Dendritic cell treated with granulocyte-macrophage colony-stimulating factor and Interleukin-4, amounts not matched to agents 40 ng/mL and 50 ng/mL, for 4 days (primary cell): Measurements from ENCODE around the gene CORO2B.

Experiments used
- H3K27ac Mint-ChIP-seq: one replicate; pipeline ENCODE4 v1.8.0; 2022; ENCODE audit warnings: mild to moderate bottlenecking, mixed read lengths
- H3K27me3 Mint-ChIP-seq: one replicate; pipeline ENCODE4 v1.8.0; 2022; ENCODE audit warnings: mild to moderate bottlenecking, mixed read lengths
- H3K36me3 Mint-ChIP-seq: one replicate; pipeline ENCODE4 v1.8.0; 2022; ENCODE audit warnings: low read depth, mixed read lengths
- H3K4me1 Mint-ChIP-seq: one replicate; pipeline ENCODE4 v1.8.0; 2022; ENCODE audit warnings: low read depth, mixed read lengths
- H3K4me3 Mint-ChIP-seq: one replicate; pipeline ENCODE4 v1.8.0; 2022; ENCODE audit warnings: mild to moderate bottlenecking, moderate library complexity, mixed read lengths
- H3K9me3 Mint-ChIP-seq: one replicate; pipeline ENCODE4 v1.8.0; 2022; ENCODE audit warnings: mixed read lengths
- intact Hi-C: fragments of 100-400 bp; cut with micrococcal nuclease; formaldehyde crosslinking; loops from one replicate; pipeline ENCODE4 v1.15.0; 2022

The CORO2B gene

GRCh38 chr15:68586274-68586961 is 7.6 kb downstream of the CORO2B start:
- Mint-ChIP-seq H3K4me1 (peaks cover 18% of the 10 kb centered on the region), H3K27me3 (peaks cover 25% of the 10 kb centered on the region), H3K27ac (no peak overlapping the region)

DNA sequence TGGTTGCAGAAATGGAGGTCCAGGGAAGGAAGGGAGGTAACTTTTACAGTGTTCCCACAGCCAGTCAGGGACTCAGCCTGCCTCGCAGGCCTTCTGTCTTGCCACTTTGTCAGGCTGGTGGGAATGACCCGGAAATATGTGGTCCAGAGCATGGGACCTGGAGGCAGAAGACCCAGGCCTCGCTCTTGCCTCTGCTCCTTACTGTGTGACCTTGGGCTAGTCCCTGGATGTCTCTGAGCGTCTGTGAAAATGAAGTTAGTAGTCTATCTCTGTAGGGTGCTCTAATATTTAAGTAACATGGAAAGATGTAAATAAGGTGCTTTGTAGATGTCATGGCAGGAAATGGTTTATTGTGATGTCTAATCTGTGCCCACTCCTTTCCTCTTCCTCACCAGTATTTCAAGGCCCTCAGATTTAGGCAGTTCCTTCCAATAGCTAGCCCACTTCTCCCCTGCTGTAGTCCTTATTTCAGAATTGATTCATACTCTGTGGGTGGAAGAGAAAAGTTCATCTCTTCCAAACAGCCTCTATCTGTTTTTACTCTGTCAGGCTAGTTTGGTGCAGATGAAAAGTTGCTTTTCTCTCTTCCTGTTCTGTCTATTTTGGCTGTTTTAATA is 9.1 kb downstream of the CORO2B start:
- no peak overlapping the region for H3K4me3 Mint-ChIP-seq
- intact Hi-C loops = no loop called here
- no peak overlapping the region for H3K27ac Mint-ChIP-seq
- H3K27me3 Mint-ChIP-seq = peaks cover 18% of the 10 kb centered on the region
- no peaks in the 10 kb centered on the region for H3K36me3 Mint-ChIP-seq
- peaks cover 18% of the 10 kb centered on the region for H3K4me1 Mint-ChIP-seq
- no peaks in the 10 kb centered on the region for H3K9me3 Mint-ChIP-seq

More at GRCh38 chr15:68586274-68586961, 7.6 kb downstream of the CORO2B start:
- intact Hi-C loops = no loop called here
- Mint-ChIP-seq H3K9me3 (no peaks in the 10 kb centered on the region), H3K36me3 (no peaks in the 10 kb centered on the region), H3K4me3 (no peak overlapping the region)

DNA sequence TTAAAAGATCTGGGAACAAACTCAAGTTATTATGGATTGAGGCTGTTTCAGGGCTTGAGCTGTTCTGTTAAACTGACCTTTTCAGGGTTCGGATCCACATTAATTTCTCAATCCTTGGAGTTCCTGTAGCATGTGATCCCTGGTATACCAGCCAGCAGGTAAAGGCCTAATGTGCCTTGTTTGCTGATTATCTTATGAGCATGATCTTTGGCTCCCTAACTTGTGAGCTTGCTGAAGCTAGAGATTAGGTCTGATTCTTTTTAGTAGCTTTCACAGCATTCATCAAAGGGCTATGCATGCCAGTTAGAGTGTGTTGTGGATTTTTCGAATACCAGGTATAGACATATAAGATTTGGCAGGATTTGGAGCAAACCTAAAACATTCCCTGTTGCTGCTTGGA is 10.3 kb downstream of the CORO2B start:
- intact Hi-C loops = no loop called here
- Mint-ChIP-seq H3K27ac (no peak overlapping the region), H3K4me3 (no peak overlapping the region), H3K4me1 (peaks cover 17% of the 10 kb centered on the region), H3K9me3 (no peaks in the 10 kb centered on the region), H3K36me3 (no peaks in the 10 kb centered on the region), H3K27me3 (peaks cover 21% of the 10 kb centered on the region)

GRCh38 chr15:68589783-68590710 is 11.3 kb downstream of the CORO2B start:
- H3K4me1 Mint-ChIP-seq = peaks cover 17% of the 10 kb centered on the region
- no peaks in the 10 kb centered on the region for H3K36me3 Mint-ChIP-seq
- H3K27me3 Mint-ChIP-seq = peaks cover 17% of the 10 kb centered on the region
- intact Hi-C loops = no loop called here
- no peak overlapping the region for H3K4me3 Mint-ChIP-seq
- H3K9me3 Mint-ChIP-seq = no peaks in the 10 kb centered on the region
- H3K27ac Mint-ChIP-seq = no peak overlapping the region

DNA sequence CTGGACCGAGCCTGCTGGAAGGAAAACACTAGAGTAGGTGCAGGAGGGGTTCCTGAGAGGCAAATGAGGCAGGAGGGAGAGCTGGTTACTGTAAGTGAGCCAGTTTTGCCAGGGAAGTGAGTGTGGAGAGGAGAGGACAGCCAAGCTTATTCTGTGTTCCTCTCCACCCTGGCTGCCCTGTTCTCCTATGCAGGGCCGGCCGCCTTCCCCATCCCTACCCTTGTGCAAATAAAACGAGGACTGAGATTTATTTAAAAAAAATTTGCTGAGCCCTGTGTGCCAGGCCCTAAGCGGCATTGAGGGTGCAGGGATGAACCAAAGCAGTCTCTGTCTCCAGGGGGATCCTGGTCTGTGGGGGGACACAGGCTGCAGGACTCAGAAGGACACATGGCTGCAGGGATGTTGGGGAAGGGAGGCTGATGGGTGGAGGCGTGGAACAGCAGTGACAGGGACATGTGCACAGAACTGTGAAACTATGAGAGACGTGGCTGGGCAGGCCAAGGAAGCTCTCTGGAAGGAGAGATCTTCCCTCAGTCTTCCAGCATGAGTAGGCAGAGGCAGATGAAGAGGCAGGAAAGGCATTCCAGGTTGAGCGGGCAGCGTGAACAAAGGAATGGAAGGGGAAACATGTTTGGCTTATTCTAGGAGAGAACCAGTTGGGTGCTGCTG is 12.1 kb downstream of the CORO2B start:
- peaks cover 17% of the 10 kb centered on the region for H3K4me1 Mint-ChIP-seq
- intact Hi-C loops = no loop called here
- H3K4me3 Mint-ChIP-seq = no peak overlapping the region
- H3K27ac Mint-ChIP-seq = no peak overlapping the region
- no peaks in the 10 kb centered on the region for H3K9me3 Mint-ChIP-seq
- H3K27me3 Mint-ChIP-seq = peaks cover 20% of the 10 kb centered on the region
- H3K36me3 Mint-ChIP-seq = no peaks in the 10 kb centered on the region

- intact Hi-C loops = no loop called here
- H3K4me1 Mint-ChIP-seq = peaks cover 11% of the 10 kb centered on the region
- H3K27me3 Mint-ChIP-seq = peaks cover 20% of the 10 kb centered on the region
- no peaks in the 10 kb centered on the region for H3K9me3 Mint-ChIP-seq
- no peaks in the 10 kb centered on the region for H3K36me3 Mint-ChIP-seq
- H3K4me3 Mint-ChIP-seq = no peak overlapping the region
- no peak overlapping the region for H3K27ac Mint-ChIP-seq
Measured at GRCh38 chr15:68592054-68592453, 13.3 kb downstream of the CORO2B start.

GRCh38 chr15:68592544-68592943 is 13.8 kb downstream of the CORO2B start:
- Mint-ChIP-seq H3K4me3 (no peak overlapping the region), H3K4me1 (peaks cover 12% of the 10 kb centered on the region), H3K36me3 (no peaks in the 10 kb centered on the region), H3K27me3 (peaks cover 20% of the 10 kb centered on the region), H3K9me3 (no peaks in the 10 kb centered on the region), H3K27ac (no peak overlapping the region)
- intact Hi-C loops = no loop called here

DNA sequence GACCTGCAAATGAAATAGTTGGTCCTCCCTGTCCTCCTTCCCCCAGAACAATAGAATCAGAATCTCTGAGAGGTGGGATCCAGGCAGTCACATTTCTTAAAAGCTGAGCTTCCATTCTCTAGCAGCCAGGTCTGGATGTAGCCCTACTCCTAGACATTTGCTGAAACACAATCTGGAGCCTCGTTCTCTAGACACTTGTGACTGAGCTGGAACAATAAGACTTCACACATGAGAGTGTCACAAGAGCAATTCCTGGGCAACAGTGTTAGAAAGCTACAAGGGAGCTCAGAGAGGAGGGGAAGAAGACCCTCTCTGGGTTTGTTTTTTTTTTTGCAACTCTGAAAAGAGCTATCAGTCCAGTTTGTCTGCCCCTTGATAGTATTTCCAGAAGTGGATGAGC is 14.5 kb downstream of the CORO2B start:
- Mint-ChIP-seq H3K27me3 (peaks cover 25% of the 10 kb centered on the region), H3K9me3 (no peaks in the 10 kb centered on the region), H3K4me3 (no peak overlapping the region)

DNA sequence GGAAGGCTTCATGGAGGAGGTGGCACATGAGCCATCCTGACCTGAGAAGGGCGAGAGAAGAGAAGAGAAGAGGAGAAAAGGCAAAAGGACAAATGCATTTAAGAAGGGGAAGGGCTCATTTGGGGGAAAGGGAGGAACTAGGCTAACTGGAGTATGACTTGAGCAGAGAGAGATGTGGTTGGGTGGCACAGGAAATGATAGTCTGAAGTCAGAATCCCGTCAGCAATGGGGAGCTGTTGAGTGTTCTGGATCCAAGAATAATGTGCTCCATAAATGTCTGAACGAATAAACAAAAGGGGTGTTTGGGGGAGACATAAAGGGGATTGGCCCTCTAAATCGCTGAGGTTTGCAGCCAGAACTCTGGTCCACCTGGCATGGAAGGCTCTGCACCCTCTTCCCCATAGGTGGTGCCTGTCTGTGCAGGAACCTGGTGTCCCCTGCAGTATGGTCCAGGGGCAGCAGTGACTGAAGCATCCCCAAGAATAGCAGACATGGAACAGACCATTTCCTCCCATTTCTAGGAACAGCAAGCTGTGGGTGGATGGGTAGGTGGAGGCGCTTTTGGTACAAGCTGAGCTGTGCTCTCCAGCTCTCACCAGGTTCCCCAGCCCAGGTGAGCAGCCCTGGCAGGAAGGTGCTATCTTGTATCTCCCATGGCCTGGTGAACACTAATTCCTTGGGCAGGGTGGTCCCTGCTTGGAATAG is 15.2 kb downstream of the CORO2B start:
- H3K27ac Mint-ChIP-seq = no peak overlapping the region
- H3K4me1 Mint-ChIP-seq = peaks cover 21% of the 10 kb centered on the region
- no peak overlapping the region for H3K4me3 Mint-ChIP-seq

More for the DNA sequence above, 14.5 kb downstream of the CORO2B start:
- intact Hi-C loops = no loop called here
- no peaks in the 10 kb centered on the region for H3K36me3 Mint-ChIP-seq
- no peak overlapping the region for H3K27ac Mint-ChIP-seq
- H3K4me1 Mint-ChIP-seq = peaks cover 15% of the 10 kb centered on the region

GRCh38 chr15:68594533-68595259 is 15.9 kb downstream of the CORO2B start:
- H3K36me3 Mint-ChIP-seq = no peaks in the 10 kb centered on the region
- H3K4me3 Mint-ChIP-seq = no peak overlapping the region
- intact Hi-C loops = no loop called here
- H3K27me3 Mint-ChIP-seq = peaks cover 28% of the 10 kb centered on the region
- no peaks in the 10 kb centered on the region for H3K9me3 Mint-ChIP-seq
- peaks cover 24% of the 10 kb centered on the region for H3K4me1 Mint-ChIP-seq
- H3K27ac Mint-ChIP-seq = no peak overlapping the region

More for the DNA sequence above, 15.2 kb downstream of the CORO2B start:
- Mint-ChIP-seq H3K36me3 (no peaks in the 10 kb centered on the region), H3K9me3 (no peaks in the 10 kb centered on the region), H3K27me3 (peaks cover 27% of the 10 kb centered on the region)
- intact Hi-C loops = no loop called here

DNA sequence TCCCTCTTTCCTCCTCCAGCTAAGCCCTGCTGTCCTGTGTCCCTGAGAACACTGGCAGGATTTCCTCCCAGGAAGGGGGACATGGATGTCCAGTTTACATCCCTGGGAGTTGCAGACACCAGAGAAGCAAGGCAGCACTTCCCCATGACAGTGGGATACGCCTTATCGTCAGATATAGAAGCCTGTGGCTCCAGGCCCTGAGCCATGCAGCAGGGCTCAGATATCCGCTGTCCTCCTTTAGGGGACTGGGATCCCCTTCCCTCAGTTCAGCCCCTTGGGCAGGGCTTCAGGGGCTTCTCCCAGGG is 16.4 kb downstream of the CORO2B start:
- H3K27ac Mint-ChIP-seq = no peak overlapping the region
- H3K4me1 Mint-ChIP-seq = peaks cover 24% of the 10 kb centered on the region
- intact Hi-C loops = no loop called here
- peaks cover 28% of the 10 kb centered on the region for H3K27me3 Mint-ChIP-seq
- H3K4me3 Mint-ChIP-seq = no peak overlapping the region
- no peaks in the 10 kb centered on the region for H3K36me3 Mint-ChIP-seq
- H3K9me3 Mint-ChIP-seq = no peaks in the 10 kb centered on the region

DNA sequence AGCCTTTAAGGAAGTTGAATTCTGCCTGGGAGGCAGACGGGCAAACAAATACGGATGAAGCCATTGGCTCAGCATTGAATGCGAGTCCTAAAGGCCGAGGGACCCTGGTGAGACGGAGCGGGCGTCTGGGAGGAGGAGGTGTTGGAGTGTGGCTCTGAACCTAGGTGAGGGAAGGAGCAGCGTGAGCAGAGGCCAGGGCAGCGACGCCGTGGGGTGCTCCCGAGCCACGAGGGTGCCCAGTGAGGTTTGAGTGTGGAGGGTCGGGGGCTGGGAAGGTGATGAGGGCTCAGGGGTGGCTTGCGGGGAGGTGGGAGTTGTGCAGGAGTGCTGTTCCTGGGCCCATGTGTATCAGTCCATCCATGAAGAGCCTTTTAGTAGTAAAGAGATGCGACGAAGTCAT is 17.0 kb downstream of the CORO2B start:
- Mint-ChIP-seq H3K4me3 (no peak overlapping the region), H3K27me3 (peaks cover 28% of the 10 kb centered on the region), H3K4me1 (peaks cover 24% of the 10 kb centered on the region), H3K27ac (no peak overlapping the region), H3K36me3 (no peaks in the 10 kb centered on the region), H3K9me3 (no peaks in the 10 kb centered on the region)
- intact Hi-C loops = no loop called here

GRCh38 chr15:68596691-68597090 is 17.9 kb downstream of the CORO2B start:
- Mint-ChIP-seq H3K4me1 (peaks cover 24% of the 10 kb centered on the region), H3K27me3 (peaks cover 25% of the 10 kb centered on the region), H3K9me3 (no peaks in the 10 kb centered on the region), H3K4me3 (no peak overlapping the region), H3K27ac (no peak overlapping the region), H3K36me3 (no peaks in the 10 kb centered on the region)
- intact Hi-C loops = no loop called here
